Lower leg skin (tissue), 3 donors: ENCODE data around the gene GDF7.

ENCODE experiments used
- POLR2A ChIP-seq, 2 donors: fragments of 450-650 bp; IDR thresholded peaks; one replicate each; pipeline ENCODE4 v1.6.1; 2016 to 2017; ENCODE audit warnings: antibody characterized with exemption in 2 of 2, mild to moderate bottlenecking in 1 of 2, moderate library complexity in 1 of 2
- TF ChIP-seq, protein P1 (sequence below), 3 donors: fragments of 450-650 bp; IDR thresholded peaks; one replicate each; pipeline ENCODE4 v1.5.1; 2016; ENCODE audit warnings: antibody characterized with exemption in 3 of 3, mild to moderate bottlenecking in 3 of 3, moderate library complexity in 2 of 3

DNA sequence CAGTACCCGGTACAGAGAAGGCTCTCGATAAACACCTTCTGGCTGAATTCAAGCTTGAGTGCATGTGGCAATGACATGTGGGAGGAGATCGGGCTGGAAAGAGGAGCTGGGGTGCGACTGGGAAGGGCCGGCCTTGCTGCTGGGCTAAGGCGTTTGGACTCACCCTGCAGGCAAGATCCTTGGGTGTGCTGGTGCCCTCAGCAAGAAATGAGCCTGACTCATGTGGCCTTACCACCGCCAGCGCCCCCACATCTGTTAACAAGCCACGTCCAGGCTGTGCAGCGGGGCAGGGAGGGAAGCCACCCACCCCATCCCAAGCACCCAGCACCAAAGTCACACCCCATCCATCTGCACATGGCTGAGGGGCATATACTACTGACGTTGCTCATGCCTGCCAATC lies 17.4 kb upstream of the GDF7 start:
- TF ChIP-seq, protein P1, sequence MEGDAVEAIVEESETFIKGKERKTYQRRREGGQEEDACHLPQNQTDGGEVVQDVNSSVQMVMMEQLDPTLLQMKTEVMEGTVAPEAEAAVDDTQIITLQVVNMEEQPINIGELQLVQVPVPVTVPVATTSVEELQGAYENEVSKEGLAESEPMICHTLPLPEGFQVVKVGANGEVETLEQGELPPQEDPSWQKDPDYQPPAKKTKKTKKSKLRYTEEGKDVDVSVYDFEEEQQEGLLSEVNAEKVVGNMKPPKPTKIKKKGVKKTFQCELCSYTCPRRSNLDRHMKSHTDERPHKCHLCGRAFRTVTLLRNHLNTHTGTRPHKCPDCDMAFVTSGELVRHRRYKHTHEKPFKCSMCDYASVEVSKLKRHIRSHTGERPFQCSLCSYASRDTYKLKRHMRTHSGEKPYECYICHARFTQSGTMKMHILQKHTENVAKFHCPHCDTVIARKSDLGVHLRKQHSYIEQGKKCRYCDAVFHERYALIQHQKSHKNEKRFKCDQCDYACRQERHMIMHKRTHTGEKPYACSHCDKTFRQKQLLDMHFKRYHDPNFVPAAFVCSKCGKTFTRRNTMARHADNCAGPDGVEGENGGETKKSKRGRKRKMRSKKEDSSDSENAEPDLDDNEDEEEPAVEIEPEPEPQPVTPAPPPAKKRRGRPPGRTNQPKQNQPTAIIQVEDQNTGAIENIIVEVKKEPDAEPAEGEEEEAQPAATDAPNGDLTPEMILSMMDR (IDR thresholded peaks at IDR 0.05), result no peak
- TF ChIP-seq POLR2A (IDR thresholded peaks at IDR 0.05), result no peak
